H1 (cell line): Measurements from ENCODE around the gene PTPN1. TPM values are rescaled to one million over a fixed set of nuclear protein-coding genes. Genes with fewer than 3 reads are reported as not detected.

ENCODE experiments used
- ATF2 ChIP-seq: IDR thresholded peaks from 2 replicates; pipeline ENCODE4 v1.6.1; 2012; ENCODE audit warnings: low read length, inconsistent platforms
- BRCA1 ChIP-seq: IDR thresholded peaks from 2 replicates; pipeline ENCODE4 v1.6.1; 2012; ENCODE audit warnings: low read depth, low read length, improper control_type of control experiment
- CBX5 ChIP-seq: fragments of 300-800, 300-1000 bp; sonication (generic); IDR thresholded peaks from 2 replicates; pipeline ENCODE4 v1.7.1; 2016; ENCODE audit warnings: antibody characterized with exemption, low read length, low read depth
- CBX8 ChIP-seq: fragments of 300-800, 300-1000 bp; sonication (generic); IDR thresholded peaks from 2 replicates; pipeline ENCODE4 v1.7.1; 2016; ENCODE audit warnings: low read depth, low read length, borderline replicate concordance
- CHD1 ChIP-seq: IDR thresholded peaks from 2 replicates; pipeline ENCODE4 v1.6.1; 2012; ENCODE audit warnings: low read depth, low read length, improper control_type of control experiment
- CREB1 ChIP-seq: IDR thresholded peaks from 2 replicates; pipeline ENCODE4 v1.6.1; 2012; ENCODE audit warnings: inconsistent platforms
- CTCF ChIP-seq, 3 experiments: IDR thresholded peaks; 1 replicate in 2 of 3; 2 replicates in 1 of 3; pipeline versions ENCODE4 v1.5.1 to v1.6.1; 2011; ENCODE audit warnings: low read length in 3 of 3, mild to moderate bottlenecking in 3 of 3, inconsistent platforms in 2 of 3, low read depth in 1 of 3, moderate library complexity in 1 of 3; ENCODE audit not compliant: insufficient read depth in 1 of 3; ENCODE audit errors: control extremely low read depth in 1 of 3
- E2F6 ChIP-seq: IDR thresholded peaks from 2 replicates; pipeline ENCODE4 v1.6.1; 2012; ENCODE audit warnings: inconsistent platforms
- GABPA ChIP-seq: IDR thresholded peaks from 2 replicates; pipeline ENCODE4 v1.6.1; 2011; ENCODE audit warnings: mild to moderate bottlenecking, low read length, moderate library complexity, borderline replicate concordance; ENCODE audit not compliant: insufficient read depth
- HDAC6 ChIP-seq: IDR thresholded peaks from one replicate; pipeline ENCODE4 v1.7.1; 2012; ENCODE audit warnings: low read depth, mild to moderate bottlenecking, inconsistent platforms, low read length, moderate library complexity
- JUND ChIP-seq: IDR thresholded peaks from 2 replicates; pipeline ENCODE4 v1.6.1; 2011; ENCODE audit warnings: mild to moderate bottlenecking, improper control_type of control experiment, low read length
- KDM1A ChIP-seq: fragments of 200-600, 300-600 bp; sonication (generic); IDR thresholded peaks from 2 replicates; pipeline ENCODE4 v1.7.1; 2016; ENCODE audit warnings: mild to moderate bottlenecking, low read length, borderline replicate concordance
- RFX5 ChIP-seq: IDR thresholded peaks from 2 replicates; pipeline ENCODE4 v1.6.1; 2011; ENCODE audit warnings: low read depth, low read length, improper control_type of control experiment, borderline replicate concordance
- RXRA ChIP-seq: IDR thresholded peaks from 2 replicates; pipeline ENCODE4 v1.6.1; 2011; ENCODE audit warnings: low read depth, mild to moderate bottlenecking, low read length, moderate library complexity; ENCODE audit not compliant: insufficient read depth
- SP2 ChIP-seq: IDR thresholded peaks from 2 replicates; pipeline ENCODE4 v1.6.1; 2012; ENCODE audit warnings: mild to moderate bottlenecking, low read length, inconsistent platforms
- SRF ChIP-seq: IDR thresholded peaks from 2 replicates; pipeline ENCODE4 v1.6.1; 2011; ENCODE audit warnings: mild to moderate bottlenecking, low read depth, low read length, moderate library complexity
- TAF7 ChIP-seq: optimal IDR thresholded peaks from 2 replicates; pipeline ENCODE3; 2011; ENCODE audit warnings: low read depth, mild to moderate bottlenecking, inconsistent platforms, low read length, moderate library complexity, borderline replicate concordance
- USF2 ChIP-seq: IDR thresholded peaks from 2 replicates; pipeline ENCODE4 v1.6.1; 2011; ENCODE audit warnings: low read length, improper control_type of control experiment
- polyA plus RNA-seq, 7 experiments: library from polyadenylated mRNA; depleted of rRNA in 3 of 7; stranded (reverse) in 5 of 7; unstranded in 2 of 7; fragments of >200 nt in 5 of 7; fragments of 200-250 nt in 2 of 7; gene quantifications; 1 replicate in 5 of 7; 2 replicates in 1 of 7; 4 replicates in 1 of 7; pipeline versions ENCODE4 v1.2.1 to v1.2.3, GENCODE V29; 2011 to 2013; ENCODE audit warnings: missing spikeins in 2 of 7, mixed read lengths in 2 of 7
- total RNA-seq: library from RNA; stranded (reverse); fragmentation: NEBNext Ultra II Directional; extraction: Animal tissue kit (Norgen Biotek cat#: 25700); gene quantifications from 2 replicates; pipeline ENCODE4 v1.2.1, GENCODE V29; 2021

The PTPN1 gene
- total and polyA plus RNA-seq, 2 of the 8 experiments (the other 6 are each of a cell fraction or from before 2014, with no cell fraction given), result 18.6 to 32.1 TPM

- TF ChIP-seq ATF2 (no peak), CBX5 (no peak), KDM1A (no peak), JUND (no peak), CHD1 (no peak), SP2 (no peak), CTCF (IDR thresholded peaks at IDR 0.05; ENCODE audit: control extremely low read depth in 1 of 3, insufficient read depth in 1 of 3, low read depth in 1 of 3, low read length in 3 of 3) (peak; percentile 99), USF2 (no peak), RXRA (no peak), SRF (no peak), TAF7 (no peak), RFX5 (no peak), GABPA (no peak; the same call in 1 of the 2 replicates), BRCA1 (no peak), CBX8 (no peak), HDAC6 (no peak), CREB1 (peak; percentile 40; the same call in 1 of the 2 replicates), E2F6 (peak; percentile 84)
Measured at GRCh38 chr20:50588034-50588736, 78.0 kb downstream of the PTPN1 start (continued).
